Thyroid gland (tissue), 4 donors: ENCODE data around the gene PPP1R8.
"Not testable (repeated sequence)": the region's sequence is repeated elsewhere in the genome, so short reads cannot be mapped to it uniquely, and the experiment has no call there.

Experiments used
- CTCF ChIP-seq, 6 experiments: fragments of 200-600 bp in 3 of 6; fragments of 450-650 bp in 3 of 6; sonication (generic) in 3 of 6; IDR thresholded peaks; one replicate each; pipeline ENCODE4 v1.5.1; 2016 to 2019; ENCODE audit warnings: antibody characterized with exemption in 6 of 6, mild to moderate bottlenecking in 2 of 6, inconsistent platforms in 1 of 6, moderate library complexity in 1 of 6
- POLR2A ChIP-seq, 2 donors: fragments of 450-650 bp; IDR thresholded peaks; one replicate each; pipeline ENCODE4 v1.6.1; 2017; ENCODE audit warnings: antibody characterized with exemption in 2 of 2, mild to moderate bottlenecking in 2 of 2, moderate library complexity in 1 of 2

- TF ChIP-seq POLR2A, CTCF (IDR thresholded peaks at IDR 0.05): not testable (repeated sequence)
Observed at GRCh38 chr1:27857552-27857951, 27.0 kb downstream of the PPP1R8 start.
